Heart left ventricle (tissue), 16 donors: ENCODE data around the gene RBPJL. TPM values are rescaled to one million over a fixed set of nuclear protein-coding genes. Genes with fewer than 3 reads are reported as not detected.
A peak's percentile ranks its signal among the peaks of the same experiment; 100 is the strongest.
"Not testable (repeated sequence)": the region's sequence is repeated elsewhere in the genome, so short reads cannot be mapped to it uniquely, and the experiment has no call there.

ENCODE experiments used
- ATAC-seq, 4 donors: fragments of 200-7000 bp; cut with Tn5 transposase; one replicate each; pipeline ENCODE4 v1.9.1; 2020 to 2022; ENCODE audit warnings: moderate library complexity in 4 of 4, mild to moderate bottlenecking in 3 of 4, moderate number of reproducible peaks in 1 of 4
- DNase-seq, 5 donors: peaks; one replicate each; pipeline ENCODE4 v3.0.0-alpha.2; 2020
- H3K27ac ChIP-seq, 12 donors: fragments of 200-600 bp; sonication (generic) in 4 of 12; one replicate each; pipeline versions ENCODE4 v1.5.0 to v1.8.0; 2016 to 2022; ENCODE audit warnings: mild to moderate bottlenecking in 2 of 12
- H3K27me3 ChIP-seq, 9 donors: fragments of 200-600 bp; sonication (generic) in 2 of 9; one replicate each; pipeline versions ENCODE4 v1.5.1 to v1.8.0; 2016 to 2022; ENCODE audit warnings: mild to moderate bottlenecking in 3 of 9
- H3K36me3 ChIP-seq, 9 donors: fragments of 200-600 bp; sonication (generic) in 2 of 9; one replicate each; pipeline versions ENCODE4 v1.5.0 to v1.8.0; 2018 to 2022; ENCODE audit warnings: mild to moderate bottlenecking in 2 of 9
- H3K4me1 ChIP-seq, 12 donors: fragments of 200-600 bp; sonication (generic) in 4 of 12; one replicate each; pipeline versions ENCODE4 v1.5.0 to v1.8.0; 2016 to 2022; ENCODE audit warnings: mild to moderate bottlenecking in 3 of 12
- H3K4me3 ChIP-seq, 12 donors: fragments of 200-600 bp; sonication (generic) in 4 of 12; one replicate each; pipeline versions ENCODE4 v1.5.0 to v1.8.0; 2017 to 2022; ENCODE audit warnings: mild to moderate bottlenecking in 9 of 12, moderate library complexity in 4 of 12
- H3K9me3 ChIP-seq, 12 donors: fragments of 200-600 bp; sonication (generic) in 4 of 12; one replicate each; pipeline versions ENCODE4 v1.5.0 to v1.8.0; 2016 to 2022; ENCODE audit warnings: mild to moderate bottlenecking in 1 of 12
- POLR2A ChIP-seq, 2 donors: fragments of 450-650 bp; IDR thresholded peaks; one replicate each; pipeline ENCODE4 v1.6.1; 2017; ENCODE audit warnings: antibody characterized with exemption in 2 of 2, mild to moderate bottlenecking in 2 of 2, moderate library complexity in 2 of 2
- WGBS, 4 donors: extraction: QIAGEN DNeasy Blood & Tissue Kit in 2 of 4; methylation state at CpG; one replicate each; pipeline versions ENCODE4 v1.1.5 to v1.1.7; 2013 to 2018; 5-methylcytosine and 5-hydroxymethylcytosine counted together
- intact Hi-C, 10 donors: fragments of 100-400 bp; cut with DNase I; formaldehyde crosslinking; loops; one replicate each; pipeline versions ENCODE4 v1.11.1 to v1.14.2; 2022
- polyA plus RNA-seq, 2 donors: library from polyadenylated mRNA; stranded (reverse); fragments of 200-250 nt; gene quantifications; one replicate each; pipeline ENCODE4 v1.2.3, GENCODE V29; 2013
- total RNA-seq, 9 donors: library from RNA; depleted of rRNA in 2 of 9; stranded (reverse); fragments of >200 nt in 2 of 9; fragmentation: NEBNext Ultra II Directional in 3 of 9; extraction: Animal tissue kit (Norgen Biotek cat#: 25700) in 3 of 9; gene quantifications; one replicate each; pipeline versions ENCODE4 v1.1.0 to v1.2.4, GENCODE V29; 2016 to 2023
- TF ChIP-seq, protein P1 (sequence below), 12 donors: fragments of 200-600 bp; sonication (generic) in 4 of 12; IDR thresholded peaks; one replicate each; pipeline versions ENCODE4 v1.5.0 to v1.8.0; 2018 to 2022; ENCODE audit warnings: antibody characterized with exemption in 12 of 12, mild to moderate bottlenecking in 5 of 12
- donor health status: ischemic (EF 13 %, LVEDD 7.1; RV severe dilation, severe dysfunction).
- donor health status: healthy with polysubstance abuse.
- donor health status: DM: no; HTN: yes; CAD: no.
- donor health status: DM: no; HTN: no; CAD: no.
- donor health status: ischemic (EF 25% LVEDD 6.9; RV normal size, moderate dysfunction).
- donor health status: ischemic (EF 25% LVEDD 5.7; RV mildly dilated, moderate dysfunction).
- donor health status: healthy.
- donor health status: DM: yes; HTN: yes; CAD: no.
- donor health status: ischemic (EF 35%, LVEDD 5.7; RV mildly dilated, moderate dysfunction).
- donor health status: nonischemic (EF 11% LVEDD 7.7; RV severe dilation, severe dysfunction).
- donor health status: DM: yes; HTN: yes; CAD: no.
- donor health status: PGD.
- donor health status: ischemic (EF 29% LVEDD 5.4; RV normal size, mild dysfunction).
- donor health status: nonischemic (EF 23%, LVEDD 6.1; RV moderate dilation, normal function).

Gene RBPJL
- total and polyA plus RNA-seq, 11 donors, result not detected

DNA sequence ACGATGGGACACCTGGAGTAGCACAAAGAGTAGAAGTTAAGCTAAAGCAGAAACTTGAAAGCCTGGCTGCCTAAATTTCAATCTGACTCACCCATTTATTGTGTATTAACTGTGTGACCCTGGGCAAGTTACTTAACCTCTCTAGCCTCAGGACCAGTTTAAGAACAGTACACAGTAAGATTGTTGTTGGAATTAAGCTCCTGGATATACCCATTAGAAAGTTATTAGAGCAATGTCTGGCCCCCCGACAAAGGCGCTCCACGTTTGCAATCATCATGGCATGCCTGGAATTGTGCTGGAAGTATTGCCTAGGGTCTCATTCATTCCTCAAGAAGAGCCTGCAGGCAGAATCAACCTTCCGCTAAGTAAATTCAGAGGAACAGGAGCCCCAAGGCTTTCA lies 40.2 kb downstream of the RBPJL start:
- Histone ChIP-seq H3K27me3 (no peaks in the 10 kb centered on the region), H3K9me3 (no peaks in the 10 kb centered on the region), H3K36me3 (no peaks in the 10 kb centered on the region), H3K4me1 (peaks cover 3 to 67% (median 49%) of the 10 kb centered on the region in 12 donors), H3K27ac (peak overlapping the region; percentile 84 to 97 (median 95)), H3K4me3 (peak overlapping the region; percentile 60 to 95 (median 78))
- DNase-seq (no peak), ATAC-seq (no peak)
- intact Hi-C loops, result loop anchor here in 1 of 10 donors (10.0 kb wide), 1 partner anchor 448 kb away; the partner anchor contains the start of genes DNTTIP1 and WFDC3
- TF ChIP-seq, protein P1, sequence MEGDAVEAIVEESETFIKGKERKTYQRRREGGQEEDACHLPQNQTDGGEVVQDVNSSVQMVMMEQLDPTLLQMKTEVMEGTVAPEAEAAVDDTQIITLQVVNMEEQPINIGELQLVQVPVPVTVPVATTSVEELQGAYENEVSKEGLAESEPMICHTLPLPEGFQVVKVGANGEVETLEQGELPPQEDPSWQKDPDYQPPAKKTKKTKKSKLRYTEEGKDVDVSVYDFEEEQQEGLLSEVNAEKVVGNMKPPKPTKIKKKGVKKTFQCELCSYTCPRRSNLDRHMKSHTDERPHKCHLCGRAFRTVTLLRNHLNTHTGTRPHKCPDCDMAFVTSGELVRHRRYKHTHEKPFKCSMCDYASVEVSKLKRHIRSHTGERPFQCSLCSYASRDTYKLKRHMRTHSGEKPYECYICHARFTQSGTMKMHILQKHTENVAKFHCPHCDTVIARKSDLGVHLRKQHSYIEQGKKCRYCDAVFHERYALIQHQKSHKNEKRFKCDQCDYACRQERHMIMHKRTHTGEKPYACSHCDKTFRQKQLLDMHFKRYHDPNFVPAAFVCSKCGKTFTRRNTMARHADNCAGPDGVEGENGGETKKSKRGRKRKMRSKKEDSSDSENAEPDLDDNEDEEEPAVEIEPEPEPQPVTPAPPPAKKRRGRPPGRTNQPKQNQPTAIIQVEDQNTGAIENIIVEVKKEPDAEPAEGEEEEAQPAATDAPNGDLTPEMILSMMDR (IDR thresholded peaks at IDR 0.05), result no peak
- TF ChIP-seq POLR2A (IDR thresholded peaks at IDR 0.05), result no peak
- WGBS, 4 donors, result 35 to 55% (median 49%) methylated on average over 5 of the region's 5 CpGs

GRCh38 chr20:45347297-45347935 lies 40.8 kb downstream of the RBPJL start:
- Histone ChIP-seq H3K9me3 (no peaks in the 10 kb centered on the region), H3K27me3 (no peaks in the 10 kb centered on the region), H3K36me3 (no peaks in the 10 kb centered on the region), H3K4me1 (peaks cover 3 to 62% (median 44%) of the 10 kb centered on the region in 12 donors), H3K27ac (peak overlapping the region; percentile 81 to 97 (median 95)), H3K4me3 (peak overlapping the region; percentile 60 to 95 (median 78))
- TF ChIP-seq POLR2A (IDR thresholded peaks at IDR 0.05), result no peak
- TF ChIP-seq, protein P1 (IDR thresholded peaks at IDR 0.05), result no peak
- ATAC-seq (peak in 3 of 4 donors; percentile 8 to 33 (median 17)), DNase-seq (no peak)
- 14 to 29% (median 20%) methylated on average over 6 to 10 of the region's 10 CpGs for WGBS, 4 donors
- intact Hi-C loops, result loop anchor here in 1 of 10 donors (10.0 kb wide), 1 partner anchor 447 kb away; the partner anchor contains the start of genes DNTTIP1 and WFDC3

DNA sequence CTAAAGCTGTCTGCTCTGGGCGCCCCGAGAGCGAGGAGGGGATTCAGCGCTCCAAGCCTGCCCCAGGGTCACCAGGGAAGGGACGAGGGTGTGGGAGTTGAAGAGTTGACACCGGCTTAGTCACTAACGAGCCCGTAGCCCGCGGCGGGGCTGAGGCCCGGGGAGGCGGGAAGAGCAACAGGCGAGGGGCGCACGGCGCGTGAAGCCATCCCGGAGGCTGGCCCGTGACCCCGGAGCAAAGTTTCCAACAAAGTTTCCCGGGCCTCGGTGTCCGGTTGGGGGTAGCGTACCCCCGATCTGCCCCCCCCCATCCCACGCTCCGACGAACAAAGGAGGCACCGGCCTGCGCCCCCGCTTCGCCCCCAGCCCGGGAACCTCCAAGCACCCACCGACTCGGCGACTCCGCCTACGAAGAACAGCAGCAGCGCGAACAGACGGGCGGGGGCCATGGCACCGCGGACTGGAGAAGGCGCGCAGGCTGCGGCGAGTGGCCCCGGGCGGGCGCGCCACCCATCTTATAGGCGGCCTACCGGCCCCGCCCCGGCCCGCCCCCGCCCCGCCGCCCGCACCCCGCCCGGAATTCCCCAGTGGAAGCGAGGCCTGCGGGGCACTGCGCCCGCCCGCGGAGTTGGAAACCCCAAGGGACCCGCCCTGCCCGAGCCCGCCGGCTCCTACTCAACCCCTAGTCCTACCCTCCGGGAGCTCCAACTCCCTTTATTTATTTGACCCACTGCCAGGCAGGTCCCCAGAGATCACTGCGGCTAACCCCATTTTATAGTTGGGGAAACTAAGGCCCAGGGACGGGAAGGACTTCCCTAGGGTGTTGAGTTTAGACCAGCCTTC lies 41.5 kb downstream of the RBPJL start, which contains the start of gene SDC4:
SDC4 (minus strand) TSS at position 489 of the 843 bp plus-strand sequence; CDS start at position 449, 40 bp downstream.
- H3K4me1 ChIP-seq, result peaks cover 3 to 54% (median 37%) of the 10 kb centered on the region in 12 donors
- peak; percentile 86 to 98 for TF ChIP-seq POLR2A (IDR thresholded peaks at IDR 0.05)
- TF ChIP-seq, protein P1 (IDR thresholded peaks at IDR 0.05), result no peak
- H3K36me3 ChIP-seq, result no peaks in the 10 kb centered on the region
- ATAC-seq, result peak; percentile 34 to 84 (median 77)
- peak within 1 kb of the TSS; percentile 81 to 97 (median 95) for H3K27ac ChIP-seq
- intact Hi-C loops, result loop anchor here in 1 of 10 donors (10.0 kb wide), 1 partner anchor 447 kb away; the partner anchor contains the start of genes DNTTIP1 and WFDC3
- H3K9me3 ChIP-seq, result no peaks in the 10 kb centered on the region
- DNase-seq, result peak; percentile 74 to 85 (median 79)
- WGBS, 4 donors, result 1 to 5% (median 1%) methylated on average over 23 to 77 of the region's 77 CpGs
- H3K27me3 ChIP-seq, result no peaks in the 10 kb centered on the region
- peak within 1 kb of the TSS; percentile 60 to 95 (median 78) for H3K4me3 ChIP-seq

GRCh38 chr20:45350217-45350616 lies 43.6 kb downstream of the RBPJL start:
- Histone ChIP-seq H3K4me3 (no peak overlapping the region), H3K36me3 (no peaks in the 10 kb centered on the region), H3K27ac (no peak overlapping the region), H3K27me3 (no peaks in the 10 kb centered on the region), H3K9me3 (no peaks in the 10 kb centered on the region), H3K4me1 (peaks cover 0 to 46% (median 19%) of the 10 kb centered on the region in 12 donors)
- intact Hi-C loops, result no loop called here
- TF ChIP-seq POLR2A (IDR thresholded peaks at IDR 0.05), result no peak
- TF ChIP-seq, protein P1 (IDR thresholded peaks at IDR 0.05), result no peak
- ATAC-seq (no peak), DNase-seq (no peak)
- WGBS, 4 donors, result 68 to 86% (median 75%) methylated on average over 1 of the region's 1 CpG

- ATAC-seq, intact Hi-C loops, DNase-seq, H3K27ac ChIP-seq, H3K4me3 ChIP-seq, H3K36me3 ChIP-seq, H3K27me3 ChIP-seq, H3K9me3 ChIP-seq: not testable (repeated sequence)
- peaks cover 0 to 46% (median 13%) of the 10 kb centered on the region in 12 donors for H3K4me1 ChIP-seq
- WGBS, 4 donors, result 94 to 96% (median 95%) methylated on average over 10 of the region's 10 CpGs
Measured at GRCh38 chr20:45350795-45351194, 44.2 kb downstream of the RBPJL start.
